Neutrophil (primary cell): Measurements from ENCODE around the gene RASGEF1B.

Experiments
- H3K27ac ChIP-seq: fragments of 200-600 bp; sonication (generic); 2 replicates; pipeline ENCODE4 v1.5.1; 2016; ENCODE audit warnings: mild to moderate bottlenecking, moderate library complexity
- H3K27me3 ChIP-seq: fragments of 200-600 bp; sonication (generic); 2 replicates; pipeline ENCODE4 v1.6.0; 2016; ENCODE audit warnings: mild to moderate bottlenecking
- H3K36me3 ChIP-seq: fragments of 200-600 bp; sonication (generic); 2 replicates; pipeline ENCODE4 v1.5.1; 2017
- H3K4me1 ChIP-seq, 2 experiments: fragments of 200-600 bp in 1 of 2; sonication (generic) in 1 of 2; 1 replicate in 1 of 2; 2 replicates in 1 of 2; pipeline versions ENCODE4 v1.5.1 to v1.6.1; 2013 to 2016; ENCODE audit warnings: low read depth in 1 of 2, low read length in 1 of 2, mild to moderate bottlenecking in 1 of 2, moderate library complexity in 1 of 2; ENCODE audit not compliant: control insufficient read depth in 1 of 2, insufficient read depth in 1 of 2
- H3K4me3 ChIP-seq, 2 experiments: fragments of 200-600 bp in 1 of 2; sonication (generic) in 1 of 2; 1 replicate in 1 of 2; 2 replicates in 1 of 2; pipeline ENCODE4 v1.5.1; 2013 to 2016; ENCODE audit warnings: low read depth in 1 of 2, low read length in 1 of 2, mild to moderate bottlenecking in 1 of 2, moderate library complexity in 1 of 2
- H3K9me3 ChIP-seq: fragments of 200-600 bp; sonication (generic); 2 replicates; pipeline ENCODE4 v1.5.1; 2016
- CTCF ChIP-seq: fragments of 200-600 bp; sonication (generic); IDR thresholded peaks from 2 replicates; pipeline ENCODE4 v1.5.1; 2016; ENCODE audit warnings: antibody characterized with exemption

Gene RASGEF1B

GRCh38 chr4:81432825-81433224, 38.9 kb downstream of the RASGEF1B start:
- H3K27ac ChIP-seq = no peak overlapping the region
- H3K4me3 ChIP-seq = no peak overlapping the region
- no peak for TF ChIP-seq CTCF
- H3K4me1 ChIP-seq = no peaks in the 10 kb centered on the region
- no peaks in the 10 kb centered on the region for H3K27me3 ChIP-seq
- no peaks in the 10 kb centered on the region for H3K9me3 ChIP-seq
- no peaks in the 10 kb centered on the region for H3K36me3 ChIP-seq

- TF ChIP-seq CTCF = no peak
- H3K27ac ChIP-seq = no peak overlapping the region
- H3K9me3 ChIP-seq = no peaks in the 10 kb centered on the region
- H3K27me3 ChIP-seq = peaks cover 4% of the 10 kb centered on the region
- no peaks in the 10 kb centered on the region for H3K4me1 ChIP-seq
- H3K36me3 ChIP-seq = no peaks in the 10 kb centered on the region
- H3K4me3 ChIP-seq = no peak overlapping the region
Measured at GRCh38 chr4:81431971-81432370, 39.7 kb downstream of the RASGEF1B start.

- Histone ChIP-seq H3K4me3 (no peak overlapping the region), H3K27me3 (peaks cover 4% of the 10 kb centered on the region), H3K27ac (no peak overlapping the region), H3K9me3 (no peaks in the 10 kb centered on the region), H3K36me3 (no peaks in the 10 kb centered on the region), H3K4me1 (no peaks in the 10 kb centered on the region)
- no peak for TF ChIP-seq CTCF
Measured at GRCh38 chr4:81429607-81430006, 42.1 kb downstream of the RASGEF1B start.

- TF ChIP-seq CTCF = no peak
- no peak overlapping the region for H3K27ac ChIP-seq
- peaks cover 4% of the 10 kb centered on the region for H3K27me3 ChIP-seq
- H3K4me3 ChIP-seq = no peak overlapping the region
- no peaks in the 10 kb centered on the region for H3K36me3 ChIP-seq
- H3K4me1 ChIP-seq = no peaks in the 10 kb centered on the region
- no peaks in the 10 kb centered on the region for H3K9me3 ChIP-seq
Measured at GRCh38 chr4:81429031-81429430, 42.7 kb downstream of the RASGEF1B start.

- H3K4me1 ChIP-seq = no peaks in the 10 kb centered on the region
- no peaks in the 10 kb centered on the region for H3K9me3 ChIP-seq
- no peak for TF ChIP-seq CTCF
- peaks cover 4% of the 10 kb centered on the region for H3K27me3 ChIP-seq
- no peak overlapping the region for H3K4me3 ChIP-seq
- H3K36me3 ChIP-seq = no peaks in the 10 kb centered on the region
- H3K27ac ChIP-seq = no peak overlapping the region
Measured at GRCh38 chr4:81428002-81428401, 43.7 kb downstream of the RASGEF1B start.

GRCh38 chr4:81427344-81427821, 44.3 kb downstream of the RASGEF1B start:
- Histone ChIP-seq H3K4me1 (no peaks in the 10 kb centered on the region), H3K36me3 (no peaks in the 10 kb centered on the region), H3K9me3 (no peaks in the 10 kb centered on the region), H3K27ac (no peak overlapping the region), H3K4me3 (no peak overlapping the region), H3K27me3 (peaks cover 4% of the 10 kb centered on the region)
- TF ChIP-seq CTCF = no peak
